ENCODE results near the gene FRAS1.

GRCh38 chr4:78237360-78237759 lies 180.2 kb downstream of the FRAS1 start:
- TF ChIP-seq ZNF384 (IDR thresholded peaks at IDR 0.05) (no peak), ELF4 (IDR thresholded peaks at IDR 0.05) (no peak), BHLHE40 (IDR thresholded peaks at IDR 0.05; ENCODE audit: borderline replicate concordance) (no peak), SUZ12 (IDR thresholded peaks at IDR 0.05) (no peak), HDGF (IDR thresholded peaks at IDR 0.05; ENCODE audit: borderline replicate concordance) (no peak), FOXA1 (IDR thresholded peaks at IDR 0.05) (no peak), PKNOX1 (IDR thresholded peaks at IDR 0.05) (no peak), FOXM1 (IDR thresholded peaks at IDR 0.05; ENCODE audit: borderline replicate concordance) (no peak), L3MBTL2 (conservative IDR thresholded peaks at IDR 0.05) (no peak), TARDBP (IDR thresholded peaks at IDR 0.05) (no peak), SP1 (IDR thresholded peaks at IDR 0.05) (no peak), NFRKB (IDR thresholded peaks at IDR 0.05) (no peak), FOXK2 (IDR thresholded peaks at IDR 0.05) (no peak), LEF1 (IDR thresholded peaks at IDR 0.05; ENCODE audit: borderline replicate concordance) (no peak)

Data from HEK293T (cell line).